H1 (cell line): ENCODE data around the gene CELF4. TPM values are rescaled to one million over a fixed set of nuclear protein-coding genes. Genes with fewer than 3 reads are reported as not detected.

ENCODE experiments used
- CTCF ChIA-PET: fragments of 300-600 bp; sonication (Branson Sonifier 250); formaldehyde crosslinking; loops from one replicate; lab custom pipeline; 2021; ENCODE audit not compliant: partially characterized antibody; lab: Charles Lee
- POLR2A ChIA-PET: fragments of 300-600 bp; sonication (Branson Sonifier 250); formaldehyde crosslinking; loops from one replicate; lab custom pipeline; 2021; ENCODE audit warnings: inconsistent platforms; ENCODE audit not compliant: partially characterized antibody; lab: Charles Lee
- DNase-seq, 2 experiments: peaks; one replicate each; pipeline versions ENCODE4 v3.0.0 to v3.0.0-alpha.2; 2010 to 2022; ENCODE audit warnings: low spot score in 2 of 2, low read depth in 1 of 2, mixed read lengths in 1 of 2
- FAIRE-seq: peaks from 2 replicates; lab custom pipeline; 2011; peaks lifted over from hg19 to GRCh38; lab: Jason Lieb, UNC
- H2AFZ ChIP-seq: 2 replicates; pipeline ENCODE4 v1.8.1; 2012; ENCODE audit warnings: low read length, inconsistent platforms
- H2AK5ac ChIP-seq: 2 replicates; pipeline ENCODE4 v1.6.1; 2013; ENCODE audit warnings: low read depth, low read length
- H2BK120ac ChIP-seq: replicated peaks from 2 replicates; pipeline ENCODE3; 2013; ENCODE audit warnings: low read depth, low read length, inconsistent platforms
- H2BK12ac ChIP-seq: 2 replicates; pipeline ENCODE4 v1.6.1; 2013; ENCODE audit warnings: low read depth, low read length
- H2BK15ac ChIP-seq: 2 replicates; pipeline ENCODE4 v1.6.1; 2013; ENCODE audit warnings: low read length
- H2BK20ac ChIP-seq: 2 replicates; pipeline ENCODE4 v1.6.1; 2013; ENCODE audit warnings: low read length
- H2BK5ac ChIP-seq: 2 replicates; pipeline ENCODE4 v1.6.1; 2013; ENCODE audit warnings: low read depth, low read length
- H3K14ac ChIP-seq: 2 replicates; pipeline ENCODE4 v1.6.1; 2013; ENCODE audit warnings: inconsistent platforms; ENCODE audit not compliant: insufficient read length
- H3K18ac ChIP-seq: 2 replicates; pipeline ENCODE4 v1.6.1; 2013; ENCODE audit warnings: low read length; ENCODE audit errors: extremely low read depth
- H3K23ac ChIP-seq: 2 replicates; pipeline ENCODE4 v1.6.1; 2013; ENCODE audit warnings: inconsistent platforms; ENCODE audit not compliant: insufficient read length
- H3K23me2 ChIP-seq: 2 replicates; pipeline ENCODE4 v1.6.1; 2013; ENCODE audit warnings: low read depth, low read length
- H3K27ac ChIP-seq: 2 replicates; pipeline ENCODE4 v1.6.1; 2011; ENCODE audit warnings: low read depth, low read length, inconsistent platforms
- H3K27me3 ChIP-seq, 4 experiments: replicated peaks in 1 of 4; 1 replicate in 1 of 4; 2 replicates in 3 of 4; pipeline versions ENCODE4 v1.6.1 to v1.8.1; 2011 to 2013; ENCODE audit warnings: low read length in 3 of 4, mild to moderate bottlenecking in 3 of 4, inconsistent platforms in 2 of 4, mixed read lengths in 2 of 4, moderate library complexity in 1 of 4; ENCODE audit not compliant: control insufficient read depth in 3 of 4, insufficient read depth in 3 of 4; ENCODE audit errors: extremely low read depth in 1 of 4
- H3K36me3 ChIP-seq, 4 experiments: 2 replicates each; pipeline versions ENCODE4 v1.6.1 to v1.8.1; 2011 to 2013; ENCODE audit warnings: mild to moderate bottlenecking in 4 of 4, low read length in 3 of 4, moderate library complexity in 2 of 4, control low read depth in 1 of 4, inconsistent platforms in 1 of 4; ENCODE audit not compliant: insufficient read depth in 4 of 4, control insufficient read depth in 2 of 4
- H3K4ac ChIP-seq: replicated peaks from 2 replicates; pipeline ENCODE3; 2013; ENCODE audit warnings: low read length, low read depth, mixed read lengths, inconsistent platforms; ENCODE audit not compliant: insufficient read length
- H3K4me1 ChIP-seq, 4 experiments: replicated peaks in 1 of 4; 1 replicate in 1 of 4; 2 replicates in 3 of 4; pipeline versions ENCODE4 v1.6.1 to v1.8.1; 2011 to 2013; ENCODE audit warnings: low read length in 3 of 4, inconsistent platforms in 2 of 4, mixed read lengths in 1 of 4; ENCODE audit not compliant: insufficient read depth in 4 of 4, control insufficient read depth in 3 of 4
- H3K4me2 ChIP-seq, 2 experiments: 2 replicates each; pipeline versions ENCODE4 v1.6.1 to v1.8.1; 2011 to 2013; ENCODE audit warnings: low read depth in 2 of 2, low read length in 2 of 2, control low read depth in 1 of 2, inconsistent platforms in 1 of 2, mild to moderate bottlenecking in 1 of 2; ENCODE audit not compliant: insufficient read depth in 1 of 2
- H3K4me3 ChIP-seq, 4 experiments: fragments of 200-600, 300-600 bp in 1 of 4; sonication (generic), shearing (Covaris generic), sonication (Bioruptor Twin) in 1 of 4; 2 replicates each; pipeline versions ENCODE4 v1.5.1 to v1.8.1; 2011 to 2016; ENCODE audit warnings: low read length in 4 of 4, low read depth in 3 of 4, control low read depth in 2 of 4, inconsistent platforms in 2 of 4, mild to moderate bottlenecking in 2 of 4, mixed read lengths in 1 of 4, moderate library complexity in 1 of 4; ENCODE audit not compliant: insufficient read depth in 2 of 4; ENCODE audit errors: extremely low read depth in 1 of 4
- H3K56ac ChIP-seq: replicated peaks from 2 replicates; pipeline ENCODE3; 2013; ENCODE audit warnings: low read depth, mild to moderate bottlenecking, mixed read lengths, low read length, inconsistent platforms; ENCODE audit not compliant: insufficient read length
- H3K79me1 ChIP-seq: 2 replicates; pipeline ENCODE4 v1.6.1; 2013; ENCODE audit warnings: low read depth, low read length, control low read depth
- H3K79me2 ChIP-seq, 2 experiments: 2 replicates each; pipeline versions ENCODE4 v1.6.1 to v1.8.1; 2012 to 2013; ENCODE audit warnings: low read length in 2 of 2, mild to moderate bottlenecking in 2 of 2, inconsistent platforms in 1 of 2; ENCODE audit not compliant: insufficient read depth in 2 of 2, control insufficient read depth in 1 of 2
- H3K9ac ChIP-seq, 4 experiments: replicated peaks in 1 of 4; 1 replicate in 1 of 4; 2 replicates in 3 of 4; pipeline versions ENCODE4 v1.6.1 to v1.8.1; 2011 to 2013; ENCODE audit warnings: low read depth in 3 of 4, low read length in 3 of 4, control low read depth in 2 of 4, mild to moderate bottlenecking in 2 of 4, moderate library complexity in 2 of 4, inconsistent platforms in 1 of 4; ENCODE audit errors: extremely low read depth in 1 of 4
- H3K9me3 ChIP-seq, 2 experiments: 2 replicates each; pipeline versions ENCODE4 v1.6.1 to v1.8.1; 2012 to 2013; ENCODE audit warnings: mild to moderate bottlenecking in 2 of 2, moderate library complexity in 2 of 2, control low read depth in 1 of 2, inconsistent platforms in 1 of 2, low read depth in 1 of 2, low read length in 1 of 2, mixed read lengths in 1 of 2; ENCODE audit not compliant: insufficient read depth in 2 of 2
- H4K20me1 ChIP-seq, 2 experiments: replicated peaks in 1 of 2; 2 replicates each; pipeline versions ENCODE3 to v1.8.1; 2011 to 2013; ENCODE audit warnings: inconsistent platforms in 2 of 2, low read length in 2 of 2, mild to moderate bottlenecking in 1 of 2; ENCODE audit not compliant: insufficient read depth in 2 of 2, control insufficient read depth in 1 of 2
- H4K5ac ChIP-seq: 2 replicates; pipeline ENCODE4 v1.6.1; 2013; ENCODE audit warnings: low read length, low read depth, mixed read lengths, inconsistent platforms; ENCODE audit not compliant: insufficient read length
- H4K8ac ChIP-seq: 2 replicates; pipeline ENCODE4 v1.8.0; 2013; ENCODE audit warnings: mild to moderate bottlenecking, moderate library complexity, low read length, inconsistent platforms; ENCODE audit not compliant: insufficient read depth; ENCODE audit errors: extremely low read depth
- H4K91ac ChIP-seq: replicated peaks from 2 replicates; pipeline ENCODE3; 2013; ENCODE audit warnings: low read length, mixed read lengths, inconsistent platforms; ENCODE audit not compliant: insufficient read length
- CBX8 ChIP-seq: fragments of 300-800, 300-1000 bp; sonication (generic); IDR thresholded peaks from 2 replicates; pipeline ENCODE4 v1.7.1; 2016; ENCODE audit warnings: low read depth, low read length, borderline replicate concordance
- EP300 ChIP-seq, 2 experiments: IDR thresholded peaks; 1 replicate in 1 of 2; 2 replicates in 1 of 2; pipeline ENCODE4 v1.6.1; 2011 to 2012; ENCODE audit warnings: low read depth in 2 of 2, low read length in 2 of 2, mild to moderate bottlenecking in 2 of 2, borderline replicate concordance in 1 of 2, inconsistent platforms in 1 of 2, moderate library complexity in 1 of 2
- KDM4A ChIP-seq: IDR thresholded peaks from one replicate; pipeline ENCODE4 v1.7.1; 2012; ENCODE audit warnings: low read depth, mild to moderate bottlenecking, moderate library complexity, low read length, inconsistent platforms; ENCODE audit not compliant: severe bottlenecking
- SIN3A ChIP-seq, 2 experiments: IDR thresholded peaks in 1 of 2; conservative IDR thresholded peaks in 1 of 2; 2 replicates each; pipeline ENCODE4 v1.6.1; 2011 to 2012; ENCODE audit warnings: low read length in 2 of 2, improper control_type of control experiment in 1 of 2, low read depth in 1 of 2, mild to moderate bottlenecking in 1 of 2
- USF2 ChIP-seq: IDR thresholded peaks from 2 replicates; pipeline ENCODE4 v1.6.1; 2011; ENCODE audit warnings: low read length, improper control_type of control experiment
- WGBS, 2 experiments: shearing (Covaris generic) in 1 of 2; methylation state at CpG; one replicate each; pipeline versions ENCODE4 v1.1.6 to v1.1.7; 2013 to 2015; ENCODE audit warnings: low lambda C conversion rate in 2 of 2, mixed read lengths in 2 of 2, inconsistent platforms in 1 of 2, low coverage in 1 of 2, missing lambda C conversion rate in 1 of 2; ENCODE audit not compliant: insufficient replicate concordance in 2 of 2, insufficient coverage in 1 of 2, insufficient read length in 1 of 2; ENCODE audit errors: extremely low coverage in 1 of 2, missing lambda C conversion rate in 1 of 2; 5-methylcytosine and 5-hydroxymethylcytosine counted together
- polyA plus RNA-seq, 7 experiments: library from polyadenylated mRNA; depleted of rRNA in 3 of 7; stranded (reverse) in 5 of 7; unstranded in 2 of 7; fragments of >200 nt in 5 of 7; fragments of 200-250 nt in 2 of 7; gene quantifications; 1 replicate in 5 of 7; 2 replicates in 1 of 7; 4 replicates in 1 of 7; pipeline versions ENCODE4 v1.2.1 to v1.2.3, GENCODE V29; 2011 to 2013; ENCODE audit warnings: missing spikeins in 2 of 7, mixed read lengths in 2 of 7
- total RNA-seq: library from RNA; stranded (reverse); fragmentation: NEBNext Ultra II Directional; extraction: Animal tissue kit (Norgen Biotek cat#: 25700); gene quantifications from 2 replicates; pipeline ENCODE4 v1.2.1, GENCODE V29; 2021

Gene CELF4
- total and polyA plus RNA-seq, 2 of the 8 experiments (the other 6 are each of a cell fraction or from before 2014, with no cell fraction given): 1.6 to 3.4 TPM

- H3K14ac ChIP-seq: no peak overlapping the region
- no peak overlapping the region for H2BK12ac ChIP-seq
- H3K23ac ChIP-seq: no peak overlapping the region
- DNase-seq (no peak), FAIRE-seq (no peak)
- WGBS, 2 experiments: 89% methylated on average over 3 of the region's 3 CpGs; no CpG with 5 or more reads in 1 of the 2 experiments
- H3K27ac ChIP-seq: no peak overlapping the region
- H4K20me1 ChIP-seq: peaks cover 0 to 4% of the 10 kb centered on the region in 2 experiments
- H3K79me2 ChIP-seq: no peaks in the 10 kb centered on the region
- H3K56ac ChIP-seq: no peak overlapping the region
- POLR2A ChIA-PET: interaction anchor here (1.1 kb wide), 1 partner anchor 11 kb away, joined by 3 read pairs; no protein-coding TSS in a partner anchor
- H3K4me1 ChIP-seq: 0 out of 7 replicates have a peak, but pooled peaks cover 0 to 2% (median 0%) of the 10 kb centered on the region in 4 experiments
- H3K36me3 ChIP-seq: no peaks in the 10 kb centered on the region
- H3K9ac ChIP-seq: no peak overlapping the region
- H4K5ac ChIP-seq: no peak overlapping the region
- no peak overlapping the region for H4K8ac ChIP-seq
- no peaks in the 10 kb centered on the region for H3K23me2 ChIP-seq
- H3K4me2 ChIP-seq: no peak overlapping the region
- H3K79me1 ChIP-seq: no peaks in the 10 kb centered on the region
- no peak overlapping the region for H4K91ac ChIP-seq
- no peak overlapping the region for H3K18ac ChIP-seq
- CTCF ChIA-PET: interaction anchor here (1.0 to 2.2 kb wide), 3 partner anchors 12 to 23 kb away, joined by 3 to 7 read pairs (median 3); no protein-coding TSS in a partner anchor
- no peak overlapping the region for H2AFZ ChIP-seq
- no peak overlapping the region for H2BK5ac ChIP-seq
- no peak overlapping the region for H2BK120ac ChIP-seq
- H3K4ac ChIP-seq: no peak overlapping the region
- no peaks in the 10 kb centered on the region for H3K9me3 ChIP-seq
- H2BK15ac ChIP-seq: no peak overlapping the region
- no peak overlapping the region for H3K4me3 ChIP-seq
- no peak overlapping the region for H2BK20ac ChIP-seq
- no peaks in the 10 kb centered on the region; a peak in 1 of 7 replicates for H3K27me3 ChIP-seq
- TF ChIP-seq SIN3A (conservative IDR thresholded peaks at IDR 0.05 in 1 of 2, IDR thresholded peaks at IDR 0.05 in 1 of 2; ENCODE audit: low read depth in 1 of 2, low read length in 2 of 2) (no peak), EP300 (IDR thresholded peaks at IDR 0.05; ENCODE audit: borderline replicate concordance in 1 of 2, low read depth in 2 of 2, low read length in 2 of 2) (no peak), KDM4A (no peak), CBX8 (no peak), USF2 (no peak)
- H2AK5ac ChIP-seq: no peak overlapping the region
These were observed 334.8 kb downstream of the CELF4 start for GRCh38 chr18:37230768-37231167.
